CD4-positive, alpha-beta T cell (primary cell): ENCODE data around the gene ZNF345. TPM values are rescaled to one million over a fixed set of nuclear protein-coding genes. Genes with fewer than 3 reads are reported as not detected.

Experiments
- ATAC-seq: fragments of 200-7000 bp; cut with Tn5 transposase; one replicate; pipeline ENCODE4 v1.10.0; 2022; ENCODE audit warnings: mild to moderate bottlenecking; ENCODE audit not compliant: poor library complexity
- CTCF ChIA-PET: fragments of 350-600 bp; sonication (Branson Sonifier 250); formaldehyde crosslinking; loops from one replicate; lab custom pipeline; 2021; ENCODE audit warnings: antibody characterized with exemption, inconsistent platforms; lab: Charles Lee
- POLR2A ChIA-PET: fragments of 350-600 bp; sonication (Branson Sonifier 250); formaldehyde crosslinking; loops from one replicate; lab custom pipeline; 2021; ENCODE audit warnings: antibody characterized with exemption, inconsistent platforms; lab: Charles Lee
- DNase-seq, 14 experiments: peaks; one replicate each; pipeline ENCODE4 v3.0.0-alpha.2; 2013 to 2020; ENCODE audit warnings: mixed read lengths in 2 of 14
- H3K27ac ChIP-seq, 2 donors: one replicate each; pipeline versions ENCODE4 v1.5.1 to v1.7.0; 2013; ENCODE audit warnings: low read length in 2 of 2, low read depth in 1 of 2, mild to moderate bottlenecking in 1 of 2
- H3K27me3 ChIP-seq, 2 experiments: 1 replicate in 1 of 2; 2 replicates in 1 of 2; pipeline versions ENCODE4 v1.6.1 to v1.7.0; 2013; ENCODE audit warnings: low read length in 2 of 2, control low read depth in 1 of 2, mild to moderate bottlenecking in 1 of 2, moderate library complexity in 1 of 2; ENCODE audit not compliant: insufficient read depth in 2 of 2, control insufficient read depth in 1 of 2
- H3K36me3 ChIP-seq: one replicate; pipeline ENCODE4 v1.6.1; 2013; ENCODE audit warnings: low read length, control low read depth; ENCODE audit not compliant: insufficient read depth
- H3K4me1 ChIP-seq: one replicate; pipeline ENCODE4 v1.6.1; 2013; ENCODE audit warnings: low read length, control low read depth; ENCODE audit not compliant: insufficient read depth
- H3K4me3 ChIP-seq: one replicate; pipeline ENCODE4 v1.5.1; 2013; ENCODE audit warnings: mild to moderate bottlenecking, low read length, moderate library complexity
- H3K9me3 ChIP-seq, 2 experiments: 1 replicate in 1 of 2; 2 replicates in 1 of 2; pipeline versions ENCODE4 v1.6.1 to v1.7.0; 2013; ENCODE audit warnings: low read length in 2 of 2, mild to moderate bottlenecking in 2 of 2, control low read depth in 1 of 2, moderate library complexity in 1 of 2; ENCODE audit not compliant: control insufficient read depth in 1 of 2, insufficient read depth in 1 of 2
- H3K27ac Mint-ChIP-seq: one replicate; pipeline ENCODE4 v1.8.0; 2020; ENCODE audit warnings: mixed read lengths
- H3K27me3 Mint-ChIP-seq: one replicate; pipeline ENCODE4 v1.8.0; 2021; ENCODE audit warnings: mixed read lengths
- H3K36me3 Mint-ChIP-seq: one replicate; pipeline ENCODE4 v1.8.0; 2021; ENCODE audit warnings: low read depth, mixed read lengths
- H3K4me1 Mint-ChIP-seq: one replicate; pipeline ENCODE4 v1.8.0; 2021; ENCODE audit warnings: low read depth, mixed read lengths
- H3K4me3 Mint-ChIP-seq: one replicate; pipeline ENCODE4 v1.8.0; 2020; ENCODE audit warnings: mild to moderate bottlenecking, mixed read lengths
- H3K9me3 Mint-ChIP-seq: one replicate; pipeline ENCODE4 v1.8.0; 2020; ENCODE audit warnings: mixed read lengths
- intact Hi-C, 2 experiments: fragments of 100-400 bp; cut with DNase I in 1 of 2; cut with micrococcal nuclease in 1 of 2; formaldehyde crosslinking; loops; one replicate each; pipeline versions ENCODE4 v1.15.1 to v1.9.0; 2023 to 2025; cut with DNase I, micrococcal nuclease
- total RNA-seq, 174 experiments: library from RNA in 2 of 174; stranded (reverse) in 2 of 174; gene quantifications; one replicate each; pipeline ENCODE4 v1.2.3 and lab custom pipeline; 2021 to 2026
- TF ChIP-seq, protein P1 (sequence below): fragments of 200-600 bp; IDR thresholded peaks from one replicate; pipeline ENCODE4 v1.8.0; 2022; ENCODE audit warnings: antibody characterized with exemption, mild to moderate bottlenecking

ZNF345 gene
- total RNA-seq, 2 experiments from 2014 or later, result 5.9 to 7.1 TPM

DNA sequence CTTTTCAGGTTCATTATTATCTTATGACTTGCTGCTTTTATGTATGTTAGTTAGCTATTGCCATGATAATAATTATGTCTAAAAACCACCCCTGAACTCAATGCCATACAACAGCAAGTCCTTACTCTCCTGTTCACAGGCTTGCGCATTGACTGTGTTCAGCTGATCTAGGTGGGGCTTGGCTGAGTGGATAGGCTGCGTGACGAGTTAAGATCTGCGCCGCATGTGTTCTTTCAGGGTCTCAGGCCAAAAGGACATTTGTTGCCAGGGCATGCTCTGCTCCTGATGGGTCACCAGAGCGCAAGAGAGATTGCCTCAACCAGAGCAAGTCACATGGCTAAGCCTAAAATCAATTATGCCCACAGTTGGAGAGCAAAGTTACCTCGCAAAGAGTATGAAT lies 66.3 kb downstream of the ZNF345 start:
- Histone ChIP-seq H3K9me3 (peaks cover 6 to 12% of the 10 kb centered on the region in 2 experiments), H3K4me1 (peaks cover 19% of the 10 kb centered on the region), H3K27ac (peak overlapping the region in 1 of 2 donors; percentile 97), H3K27me3 (no peaks in the 10 kb centered on the region), H3K4me3 (peak overlapping the region; percentile 92), H3K36me3 (peaks cover 36% of the 10 kb centered on the region)
- TF ChIP-seq, protein P1, sequence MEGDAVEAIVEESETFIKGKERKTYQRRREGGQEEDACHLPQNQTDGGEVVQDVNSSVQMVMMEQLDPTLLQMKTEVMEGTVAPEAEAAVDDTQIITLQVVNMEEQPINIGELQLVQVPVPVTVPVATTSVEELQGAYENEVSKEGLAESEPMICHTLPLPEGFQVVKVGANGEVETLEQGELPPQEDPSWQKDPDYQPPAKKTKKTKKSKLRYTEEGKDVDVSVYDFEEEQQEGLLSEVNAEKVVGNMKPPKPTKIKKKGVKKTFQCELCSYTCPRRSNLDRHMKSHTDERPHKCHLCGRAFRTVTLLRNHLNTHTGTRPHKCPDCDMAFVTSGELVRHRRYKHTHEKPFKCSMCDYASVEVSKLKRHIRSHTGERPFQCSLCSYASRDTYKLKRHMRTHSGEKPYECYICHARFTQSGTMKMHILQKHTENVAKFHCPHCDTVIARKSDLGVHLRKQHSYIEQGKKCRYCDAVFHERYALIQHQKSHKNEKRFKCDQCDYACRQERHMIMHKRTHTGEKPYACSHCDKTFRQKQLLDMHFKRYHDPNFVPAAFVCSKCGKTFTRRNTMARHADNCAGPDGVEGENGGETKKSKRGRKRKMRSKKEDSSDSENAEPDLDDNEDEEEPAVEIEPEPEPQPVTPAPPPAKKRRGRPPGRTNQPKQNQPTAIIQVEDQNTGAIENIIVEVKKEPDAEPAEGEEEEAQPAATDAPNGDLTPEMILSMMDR, result no peak
- peak in 2 of 14 experiments; percentile 1 to 6 for DNase-seq
- no peaks in the 10 kb centered on the region for H3K27me3 Mint-ChIP-seq
- H3K27ac Mint-ChIP-seq, result peak overlapping the region; percentile 88
- H3K9me3 Mint-ChIP-seq, result peaks cover 14% of the 10 kb centered on the region
- peak overlapping the region; percentile 90 for H3K4me3 Mint-ChIP-seq
- POLR2A ChIA-PET, result interaction anchor here (0.7 to 1.4 kb wide), 3 partner anchors 69 to 344 kb away, joined by 3 to 4 read pairs (median 3); partner anchors contain the start of genes ZNF529 and ZNF850
- intact Hi-C loops, result loop anchor here (1.0 to 5.0 kb wide), 15 partner anchors 56 to 550 kb away; partner anchors contain the start of genes ZFP14 (in 2 of the 2), ZNF345 (in 2 of the 2), ZNF585B (in 2 of the 2) and ZNF790 (in 2 of the 2)
- no peak for ATAC-seq
- CTCF ChIA-PET, result no interaction called here
- H3K4me1 Mint-ChIP-seq, result peaks cover 44% of the 10 kb centered on the region
- H3K36me3 Mint-ChIP-seq, result peaks cover 87% of the 10 kb centered on the region

DNA sequence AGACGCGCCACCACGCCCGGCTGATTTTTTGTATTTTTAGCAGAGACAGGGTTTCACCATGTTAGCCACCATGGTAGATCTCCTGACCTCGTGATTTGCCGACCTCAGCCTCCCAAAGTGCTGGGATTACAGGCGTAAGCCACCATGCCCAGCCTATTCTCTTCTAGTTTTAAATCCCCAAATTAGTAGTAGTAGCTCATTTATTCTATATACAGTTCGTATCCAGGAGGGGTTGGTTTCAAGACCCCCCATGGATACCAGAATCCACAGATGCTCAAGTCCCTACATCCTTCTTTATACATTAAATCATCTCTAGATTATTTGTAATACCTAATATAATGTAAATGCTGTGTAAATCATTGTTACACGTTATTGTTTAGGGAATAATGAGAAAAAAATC lies 67.4 kb downstream of the ZNF345 start:
- POLR2A ChIA-PET, result no interaction called here
- TF ChIP-seq, protein P1, result no peak
- Histone ChIP-seq H3K4me1 (peaks cover 19% of the 10 kb centered on the region), H3K27ac (no peak overlapping the region), H3K27me3 (no peaks in the 10 kb centered on the region), H3K4me3 (no peak overlapping the region), H3K9me3 (peaks cover 3 to 14% of the 10 kb centered on the region in 2 experiments), H3K36me3 (peaks cover 32% of the 10 kb centered on the region)
- no peak overlapping the region for H3K27ac Mint-ChIP-seq
- peaks cover 87% of the 10 kb centered on the region for H3K36me3 Mint-ChIP-seq
- DNase-seq (no peak), ATAC-seq (no peak)
- CTCF ChIA-PET, result no interaction called here
- H3K9me3 Mint-ChIP-seq, result peaks cover 18% of the 10 kb centered on the region
- H3K27me3 Mint-ChIP-seq, result no peaks in the 10 kb centered on the region
- no peak overlapping the region for H3K4me3 Mint-ChIP-seq
- intact Hi-C loops, result loop anchor here (5.0 kb wide), 7 partner anchors 81 to 549 kb away; partner anchors contain the start of genes ZFP14 (in 1 of the 2), ZNF420 (in 1 of the 2), ZNF461 (in 1 of the 2) and ZNF527 (in 1 of the 2)
- peaks cover 44% of the 10 kb centered on the region for H3K4me1 Mint-ChIP-seq

Other genes starting within 250 kb of the ZNF345 start
- gene ZNF382, start 245.6 kb upstream of the ZNF345 start, total RNA-seq, result 1 to 10 TPM; 4.2 to 4.4 TPM
- gene ZNF461, start 184.0 kb upstream of the ZNF345 start, total RNA-seq, result 10 to 100 TPM; 13.3 to 15.9 TPM
- gene ZNF567, start 163.3 kb upstream of the ZNF345 start, total RNA-seq, result 1 to 10 TPM; 7.3 to 7.6 TPM
- gene ZNF850, start 78.1 kb upstream of the ZNF345 start, total RNA-seq, result 1 to 10 TPM in 1 of 2 experiments, under 1 TPM in 1; 0.77 to 2.1 TPM
- 1 to 10 TPM; 2.9 to 3.5 TPM for gene ZNF790, start 12.5 kb upstream of the ZNF345 start, total RNA-seq
- 1 to 10 TPM; 3.8 to 4.4 TPM for gene ZNF829, start 65.4 kb downstream of the ZNF345 start, total RNA-seq
- 1 to 10 TPM; 3.0 to 4.2 TPM for gene ZNF568, start 65.5 kb downstream of the ZNF345 start, total RNA-seq
- gene ZNF420, start 227.6 kb downstream of the ZNF345 start, total RNA-seq, result 1 to 10 TPM; 3.7 to 4.5 TPM